H1 (cell line): ENCODE data around the gene UMODL1. TPM values are rescaled to one million over a fixed set of nuclear protein-coding genes. Genes with fewer than 3 reads are reported as not detected.

ENCODE experiments used
- CTCF ChIA-PET: fragments of 300-600 bp; sonication (Branson Sonifier 250); formaldehyde crosslinking; loops from one replicate; lab custom pipeline; 2021; ENCODE audit not compliant: partially characterized antibody; lab: Charles Lee
- POLR2A ChIA-PET: fragments of 300-600 bp; sonication (Branson Sonifier 250); formaldehyde crosslinking; loops from one replicate; lab custom pipeline; 2021; ENCODE audit warnings: inconsistent platforms; ENCODE audit not compliant: partially characterized antibody; lab: Charles Lee
- DNase-seq, 2 experiments: peaks; one replicate each; pipeline versions ENCODE4 v3.0.0 to v3.0.0-alpha.2; 2010 to 2022; ENCODE audit warnings: low spot score in 2 of 2, low read depth in 1 of 2, mixed read lengths in 1 of 2
- FAIRE-seq: peaks from 2 replicates; lab custom pipeline; 2011; peaks lifted over from hg19 to GRCh38; lab: Jason Lieb, UNC
- H2AFZ ChIP-seq: 2 replicates; pipeline ENCODE4 v1.8.1; 2012; ENCODE audit warnings: low read length, inconsistent platforms
- H2AK5ac ChIP-seq: 2 replicates; pipeline ENCODE4 v1.6.1; 2013; ENCODE audit warnings: low read depth, low read length
- H2BK120ac ChIP-seq: replicated peaks from 2 replicates; pipeline ENCODE3; 2013; ENCODE audit warnings: low read depth, low read length, inconsistent platforms
- H2BK12ac ChIP-seq: 2 replicates; pipeline ENCODE4 v1.6.1; 2013; ENCODE audit warnings: low read depth, low read length
- H2BK15ac ChIP-seq: 2 replicates; pipeline ENCODE4 v1.6.1; 2013; ENCODE audit warnings: low read length
- H2BK20ac ChIP-seq: 2 replicates; pipeline ENCODE4 v1.6.1; 2013; ENCODE audit warnings: low read length
- H2BK5ac ChIP-seq: 2 replicates; pipeline ENCODE4 v1.6.1; 2013; ENCODE audit warnings: low read depth, low read length
- H3K14ac ChIP-seq: 2 replicates; pipeline ENCODE4 v1.6.1; 2013; ENCODE audit warnings: inconsistent platforms; ENCODE audit not compliant: insufficient read length
- H3K18ac ChIP-seq: 2 replicates; pipeline ENCODE4 v1.6.1; 2013; ENCODE audit warnings: low read length; ENCODE audit errors: extremely low read depth
- H3K23ac ChIP-seq: 2 replicates; pipeline ENCODE4 v1.6.1; 2013; ENCODE audit warnings: inconsistent platforms; ENCODE audit not compliant: insufficient read length
- H3K23me2 ChIP-seq: 2 replicates; pipeline ENCODE4 v1.6.1; 2013; ENCODE audit warnings: low read depth, low read length
- H3K27ac ChIP-seq: 2 replicates; pipeline ENCODE4 v1.6.1; 2011; ENCODE audit warnings: low read depth, low read length, inconsistent platforms
- H3K27me3 ChIP-seq, 4 experiments: replicated peaks in 1 of 4; 1 replicate in 1 of 4; 2 replicates in 3 of 4; pipeline versions ENCODE4 v1.6.1 to v1.8.1; 2011 to 2013; ENCODE audit warnings: low read length in 3 of 4, mild to moderate bottlenecking in 3 of 4, inconsistent platforms in 2 of 4, mixed read lengths in 2 of 4, moderate library complexity in 1 of 4; ENCODE audit not compliant: control insufficient read depth in 3 of 4, insufficient read depth in 3 of 4; ENCODE audit errors: extremely low read depth in 1 of 4
- H3K36me3 ChIP-seq, 4 experiments: 2 replicates each; pipeline versions ENCODE4 v1.6.1 to v1.8.1; 2011 to 2013; ENCODE audit warnings: mild to moderate bottlenecking in 4 of 4, low read length in 3 of 4, moderate library complexity in 2 of 4, control low read depth in 1 of 4, inconsistent platforms in 1 of 4; ENCODE audit not compliant: insufficient read depth in 4 of 4, control insufficient read depth in 2 of 4
- H3K4ac ChIP-seq: replicated peaks from 2 replicates; pipeline ENCODE3; 2013; ENCODE audit warnings: low read length, low read depth, mixed read lengths, inconsistent platforms; ENCODE audit not compliant: insufficient read length
- H3K4me1 ChIP-seq, 4 experiments: replicated peaks in 1 of 4; 1 replicate in 1 of 4; 2 replicates in 3 of 4; pipeline versions ENCODE4 v1.6.1 to v1.8.1; 2011 to 2013; ENCODE audit warnings: low read length in 3 of 4, inconsistent platforms in 2 of 4, mixed read lengths in 1 of 4; ENCODE audit not compliant: insufficient read depth in 4 of 4, control insufficient read depth in 3 of 4
- H3K4me2 ChIP-seq, 2 experiments: 2 replicates each; pipeline versions ENCODE4 v1.6.1 to v1.8.1; 2011 to 2013; ENCODE audit warnings: low read depth in 2 of 2, low read length in 2 of 2, control low read depth in 1 of 2, inconsistent platforms in 1 of 2, mild to moderate bottlenecking in 1 of 2; ENCODE audit not compliant: insufficient read depth in 1 of 2
- H3K4me3 ChIP-seq, 4 experiments: fragments of 200-600, 300-600 bp in 1 of 4; sonication (generic), shearing (Covaris generic), sonication (Bioruptor Twin) in 1 of 4; 2 replicates each; pipeline versions ENCODE4 v1.5.1 to v1.8.1; 2011 to 2016; ENCODE audit warnings: low read length in 4 of 4, low read depth in 3 of 4, control low read depth in 2 of 4, inconsistent platforms in 2 of 4, mild to moderate bottlenecking in 2 of 4, mixed read lengths in 1 of 4, moderate library complexity in 1 of 4; ENCODE audit not compliant: insufficient read depth in 2 of 4; ENCODE audit errors: extremely low read depth in 1 of 4
- H3K56ac ChIP-seq: replicated peaks from 2 replicates; pipeline ENCODE3; 2013; ENCODE audit warnings: low read depth, mild to moderate bottlenecking, mixed read lengths, low read length, inconsistent platforms; ENCODE audit not compliant: insufficient read length
- H3K79me1 ChIP-seq: 2 replicates; pipeline ENCODE4 v1.6.1; 2013; ENCODE audit warnings: low read depth, low read length, control low read depth
- H3K79me2 ChIP-seq, 2 experiments: 2 replicates each; pipeline versions ENCODE4 v1.6.1 to v1.8.1; 2012 to 2013; ENCODE audit warnings: low read length in 2 of 2, mild to moderate bottlenecking in 2 of 2, inconsistent platforms in 1 of 2; ENCODE audit not compliant: insufficient read depth in 2 of 2, control insufficient read depth in 1 of 2
- H3K9ac ChIP-seq, 4 experiments: replicated peaks in 1 of 4; 1 replicate in 1 of 4; 2 replicates in 3 of 4; pipeline versions ENCODE4 v1.6.1 to v1.8.1; 2011 to 2013; ENCODE audit warnings: low read depth in 3 of 4, low read length in 3 of 4, control low read depth in 2 of 4, mild to moderate bottlenecking in 2 of 4, moderate library complexity in 2 of 4, inconsistent platforms in 1 of 4; ENCODE audit errors: extremely low read depth in 1 of 4
- H3K9me3 ChIP-seq, 2 experiments: 2 replicates each; pipeline versions ENCODE4 v1.6.1 to v1.8.1; 2012 to 2013; ENCODE audit warnings: mild to moderate bottlenecking in 2 of 2, moderate library complexity in 2 of 2, control low read depth in 1 of 2, inconsistent platforms in 1 of 2, low read depth in 1 of 2, low read length in 1 of 2, mixed read lengths in 1 of 2; ENCODE audit not compliant: insufficient read depth in 2 of 2
- H4K20me1 ChIP-seq, 2 experiments: replicated peaks in 1 of 2; 2 replicates each; pipeline versions ENCODE3 to v1.8.1; 2011 to 2013; ENCODE audit warnings: inconsistent platforms in 2 of 2, low read length in 2 of 2, mild to moderate bottlenecking in 1 of 2; ENCODE audit not compliant: insufficient read depth in 2 of 2, control insufficient read depth in 1 of 2
- H4K5ac ChIP-seq: 2 replicates; pipeline ENCODE4 v1.6.1; 2013; ENCODE audit warnings: low read length, low read depth, mixed read lengths, inconsistent platforms; ENCODE audit not compliant: insufficient read length
- H4K8ac ChIP-seq: 2 replicates; pipeline ENCODE4 v1.8.0; 2013; ENCODE audit warnings: mild to moderate bottlenecking, moderate library complexity, low read length, inconsistent platforms; ENCODE audit not compliant: insufficient read depth; ENCODE audit errors: extremely low read depth
- H4K91ac ChIP-seq: replicated peaks from 2 replicates; pipeline ENCODE3; 2013; ENCODE audit warnings: low read length, mixed read lengths, inconsistent platforms; ENCODE audit not compliant: insufficient read length
- CBX8 ChIP-seq: fragments of 300-800, 300-1000 bp; sonication (generic); IDR thresholded peaks from 2 replicates; pipeline ENCODE4 v1.7.1; 2016; ENCODE audit warnings: low read depth, low read length, borderline replicate concordance
- CEBPB ChIP-seq: IDR thresholded peaks from 2 replicates; pipeline ENCODE4 v1.6.1; 2012; ENCODE audit warnings: low read depth, low read length
- EGR1 ChIP-seq: IDR thresholded peaks from 2 replicates; pipeline ENCODE4 v1.6.1; 2011; ENCODE audit warnings: low read depth, low read length, borderline replicate concordance
- EP300 ChIP-seq, 2 experiments: IDR thresholded peaks; 1 replicate in 1 of 2; 2 replicates in 1 of 2; pipeline ENCODE4 v1.6.1; 2011 to 2012; ENCODE audit warnings: low read depth in 2 of 2, low read length in 2 of 2, mild to moderate bottlenecking in 2 of 2, borderline replicate concordance in 1 of 2, inconsistent platforms in 1 of 2, moderate library complexity in 1 of 2
- KDM4A ChIP-seq: IDR thresholded peaks from one replicate; pipeline ENCODE4 v1.7.1; 2012; ENCODE audit warnings: low read depth, mild to moderate bottlenecking, moderate library complexity, low read length, inconsistent platforms; ENCODE audit not compliant: severe bottlenecking
- POLR2AphosphoS5 ChIP-seq: IDR thresholded peaks from 2 replicates; pipeline ENCODE4 v1.6.1; 2011; ENCODE audit warnings: low read depth, low read length
- WGBS, 2 experiments: shearing (Covaris generic) in 1 of 2; methylation state at CpG; one replicate each; pipeline versions ENCODE4 v1.1.6 to v1.1.7; 2013 to 2015; ENCODE audit warnings: low lambda C conversion rate in 2 of 2, mixed read lengths in 2 of 2, inconsistent platforms in 1 of 2, low coverage in 1 of 2, missing lambda C conversion rate in 1 of 2; ENCODE audit not compliant: insufficient replicate concordance in 2 of 2, insufficient coverage in 1 of 2, insufficient read length in 1 of 2; ENCODE audit errors: extremely low coverage in 1 of 2, missing lambda C conversion rate in 1 of 2; 5-methylcytosine and 5-hydroxymethylcytosine counted together
- polyA plus RNA-seq, 7 experiments: library from polyadenylated mRNA; depleted of rRNA in 3 of 7; stranded (reverse) in 5 of 7; unstranded in 2 of 7; fragments of >200 nt in 5 of 7; fragments of 200-250 nt in 2 of 7; gene quantifications; 1 replicate in 5 of 7; 2 replicates in 1 of 7; 4 replicates in 1 of 7; pipeline versions ENCODE4 v1.2.1 to v1.2.3, GENCODE V29; 2011 to 2013; ENCODE audit warnings: missing spikeins in 2 of 7, mixed read lengths in 2 of 7
- total RNA-seq: library from RNA; stranded (reverse); fragmentation: NEBNext Ultra II Directional; extraction: Animal tissue kit (Norgen Biotek cat#: 25700); gene quantifications from 2 replicates; pipeline ENCODE4 v1.2.1, GENCODE V29; 2021

The UMODL1 gene
- total and polyA plus RNA-seq, 2 of the 8 experiments (the other 6 are each of a cell fraction or from before 2014, with no cell fraction given): not detected

GRCh38 chr21:42061195-42061985 is 9.7 kb upstream of the UMODL1 start:
- H3K79me2 ChIP-seq: no peaks in the 10 kb centered on the region
- H3K79me1 ChIP-seq: no peaks in the 10 kb centered on the region
- no peak overlapping the region for H2BK5ac ChIP-seq
- WGBS, 2 experiments: 85% methylated on average over 18 of the region's 20 CpGs; no CpG with 5 or more reads in 1 of the 2 experiments
- H3K27me3 ChIP-seq: peaks cover 0 to 2% (median 0%) of the 10 kb centered on the region in 4 experiments; a peak in 1 of 7 replicates
- ChIA-PET CTCF (interaction anchor here (1.5 kb wide), 1 partner anchor 12 kb away, joined by 3 read pairs; no protein-coding TSS in a partner anchor), POLR2A (no interaction called here)
- no peak overlapping the region for H3K4me2 ChIP-seq
- no peak overlapping the region for H2BK12ac ChIP-seq
- H4K20me1 ChIP-seq: no peaks in the 10 kb centered on the region
- no peak overlapping the region for H4K5ac ChIP-seq
- H3K4me1 ChIP-seq: peaks cover 0 to 24% (median 14%) of the 10 kb centered on the region in 4 experiments; a peak in 5 of 7 replicates
- no peak overlapping the region for H2BK15ac ChIP-seq
- H3K14ac ChIP-seq: no peak overlapping the region
- H3K9me3 ChIP-seq: no peaks in the 10 kb centered on the region
- H3K27ac ChIP-seq: no peak overlapping the region
- no peak overlapping the region for H4K91ac ChIP-seq
- no peak overlapping the region for H2BK20ac ChIP-seq
- H2AFZ ChIP-seq: no peak overlapping the region
- H3K23me2 ChIP-seq: no peaks in the 10 kb centered on the region
- TF ChIP-seq CBX8: no peak
- no peak for TF ChIP-seq EGR1
- no peak for TF ChIP-seq POLR2AphosphoS5
- no peak for TF ChIP-seq CEBPB
- TF ChIP-seq KDM4A: no peak
- no peak for TF ChIP-seq EP300 (IDR thresholded peaks at IDR 0.05; ENCODE audit: borderline replicate concordance in 1 of 2, low read depth in 2 of 2, low read length in 2 of 2)
- FAIRE-seq: no peak
- DNase-seq: no peak
- H3K18ac ChIP-seq: no peak overlapping the region
- no peak overlapping the region for H3K4ac ChIP-seq
- H3K36me3 ChIP-seq: no peaks in the 10 kb centered on the region
- no peak overlapping the region for H2AK5ac ChIP-seq
- no peak overlapping the region for H3K4me3 ChIP-seq
- H3K23ac ChIP-seq: no peak overlapping the region
- H4K8ac ChIP-seq: no peak overlapping the region
- H3K9ac ChIP-seq: no peak overlapping the region
- H2BK120ac ChIP-seq: no peak overlapping the region
- no peak overlapping the region for H3K56ac ChIP-seq
